Upper lobe of left lung (tissue), 4 donors: ENCODE measurements around the gene ZCCHC7.

Source experiments
- CTCF ChIP-seq, 6 experiments: fragments of 450-650 bp in 4 of 6; fragments of 200-600 bp in 2 of 6; sonication (generic) in 2 of 6; IDR thresholded peaks; one replicate each; pipeline ENCODE4 v1.5.1; 2016 to 2019; ENCODE audit warnings: antibody characterized with exemption in 6 of 6
- EP300 ChIP-seq, 4 donors: sonication (generic); formaldehyde crosslinking; IDR thresholded peaks; one replicate each; pipeline ENCODE4 v1.5.1; 2017; ENCODE audit warnings: antibody characterized with exemption in 4 of 4, control low read depth in 2 of 4
- POLR2A ChIP-seq, 4 donors: fragments of 450-650 bp; IDR thresholded peaks; one replicate each; pipeline ENCODE4 v1.5.1; 2016 to 2017; ENCODE audit warnings: antibody characterized with exemption in 4 of 4, mild to moderate bottlenecking in 2 of 4
- POLR2AphosphoS5 ChIP-seq, 2 donors: sonication (generic); formaldehyde crosslinking; IDR thresholded peaks; one replicate each; pipeline ENCODE4 v1.5.1; 2017; ENCODE audit warnings: antibody characterized with exemption in 2 of 2

- TF ChIP-seq POLR2A (IDR thresholded peaks at IDR 0.05) (no peak), CTCF (IDR thresholded peaks at IDR 0.05) (no peak), POLR2AphosphoS5 (IDR thresholded peaks at IDR 0.05) (no peak), EP300 (IDR thresholded peaks at IDR 0.05) (no peak)
These were observed 35.2 kb downstream of the ZCCHC7 start for GRCh38 chr9:37155601-37156000.
